T47D (cell line): Measurements from ENCODE around the gene SHKBP1.

Experiments
- DNase-seq, 2 experiments: peaks; one replicate each; pipeline versions ENCODE4 v3.0.0 to v3.0.0-alpha.2; 2011 to 2012; ENCODE audit warnings: low read depth in 1 of 2, low spot score in 1 of 2
- JUND ChIP-seq: IDR thresholded peaks from 2 replicates; pipeline ENCODE4 v1.6.1; 2012; ENCODE audit warnings: low read depth
- in situ Hi-C: cut with HindIII; loops from 2 replicates; pipeline ENCODE4 v1.10.0; 2016; ENCODE audit warnings: low sequenced_read_pairs, low pct_unique_long_range_greater_than_20kb

SHKBP1 gene

GRCh38 chr19:40565910-40566495 lies 10.7 kb upstream of the SHKBP1 start:
- no peak for DNase-seq
- in situ Hi-C loops: no loop called here
- TF ChIP-seq JUND: no peak

GRCh38 chr19:40567040-40567749 lies 9.5 kb upstream of the SHKBP1 start:
- TF ChIP-seq JUND: no peak
- no peak for DNase-seq
- in situ Hi-C loops: no loop called here

- DNase-seq: no peak
- in situ Hi-C loops: no loop called here
- TF ChIP-seq JUND: no peak
Observed at GRCh38 chr19:40567750-40568494, 8.8 kb upstream of the SHKBP1 start.

- DNase-seq: peak; percentile 99
- in situ Hi-C loops: no loop called here
- TF ChIP-seq JUND: no peak
Observed at GRCh38 chr19:40570313-40571004, 6.2 kb upstream of the SHKBP1 start.

GRCh38 chr19:40571005-40571318 lies 5.7 kb upstream of the SHKBP1 start:
- no peak for TF ChIP-seq JUND
- DNase-seq: no peak
- in situ Hi-C loops: no loop called here

GRCh38 chr19:40571831-40572495 lies 4.7 kb upstream of the SHKBP1 start:
- in situ Hi-C loops: no loop called here
- DNase-seq: no peak
- TF ChIP-seq JUND: no peak

- TF ChIP-seq JUND: no peak
- in situ Hi-C loops: no loop called here
- DNase-seq: no peak
Observed at GRCh38 chr19:40575326-40575725, 1.3 kb upstream of the SHKBP1 start.

GRCh38 chr19:40576151-40576584 lies 505 bp upstream of the SHKBP1 start:
- in situ Hi-C loops: no loop called here
- peak in 1 of 2 experiments; percentile 31 for DNase-seq
- TF ChIP-seq JUND: no peak

GRCh38 chr19:40578442-40578908 lies 1.8 kb downstream of the SHKBP1 start:
- in situ Hi-C loops: no loop called here
- DNase-seq: peak in 1 of 2 experiments; percentile 30
- no peak for TF ChIP-seq JUND

- no peak for TF ChIP-seq JUND
- in situ Hi-C loops: no loop called here
- no peak for DNase-seq
Observed at GRCh38 chr19:40580619-40581018, 3.9 kb downstream of the SHKBP1 start.

GRCh38 chr19:40581531-40581930 lies 4.9 kb downstream of the SHKBP1 start:
- TF ChIP-seq JUND: no peak
- no peak for DNase-seq
- in situ Hi-C loops: no loop called here

- in situ Hi-C loops: no loop called here
- DNase-seq: no peak
- no peak for TF ChIP-seq JUND
Observed at GRCh38 chr19:40582467-40582866, 5.8 kb downstream of the SHKBP1 start.
